ENCODE measurements around the gene TNFRSF1A.
A peak's percentile ranks its signal among the peaks of the same experiment; 100 is the strongest.

The TNFRSF1A gene

DNA sequence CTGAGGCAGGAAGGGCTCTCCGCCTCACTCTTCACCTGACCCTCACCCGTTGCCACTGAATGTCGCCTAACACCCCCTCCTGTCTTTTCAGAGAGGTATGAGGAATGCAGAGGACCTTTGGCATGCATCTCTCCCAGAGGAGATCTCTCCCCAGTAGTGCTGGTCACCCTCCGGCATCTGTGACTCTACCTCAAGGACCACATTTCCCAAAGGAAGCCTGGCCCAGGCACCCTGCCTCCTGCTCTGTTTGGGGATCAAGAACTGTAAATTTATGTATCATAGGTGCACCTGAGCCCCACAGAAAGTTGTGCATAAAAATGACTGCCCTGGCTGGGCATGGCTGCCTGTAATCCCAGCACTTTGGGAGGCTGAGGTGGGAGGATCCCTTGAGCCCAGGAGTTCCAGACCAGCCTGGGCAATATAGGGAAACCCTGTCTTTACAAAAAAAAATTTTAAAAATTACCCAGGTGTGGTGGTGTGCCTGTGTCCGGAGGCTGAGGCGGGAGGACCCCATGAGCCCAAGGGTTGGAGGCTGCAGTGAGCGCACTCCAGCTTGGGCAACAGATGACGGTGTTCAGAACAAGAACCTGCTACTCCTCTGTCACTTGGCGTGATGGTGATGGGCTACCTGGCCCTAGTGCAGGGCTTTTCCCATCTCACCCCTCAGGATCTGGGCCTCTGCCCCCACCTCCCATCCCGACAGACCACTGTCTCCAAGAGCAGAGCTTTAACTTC, 13.7 kb downstream of the TNFRSF1A start:
- H3K4me3 ChIP-seq (ENCODE audit: low read depth, low read length), result no peak overlapping the region
- TF ChIP-seq, protein P1, sequence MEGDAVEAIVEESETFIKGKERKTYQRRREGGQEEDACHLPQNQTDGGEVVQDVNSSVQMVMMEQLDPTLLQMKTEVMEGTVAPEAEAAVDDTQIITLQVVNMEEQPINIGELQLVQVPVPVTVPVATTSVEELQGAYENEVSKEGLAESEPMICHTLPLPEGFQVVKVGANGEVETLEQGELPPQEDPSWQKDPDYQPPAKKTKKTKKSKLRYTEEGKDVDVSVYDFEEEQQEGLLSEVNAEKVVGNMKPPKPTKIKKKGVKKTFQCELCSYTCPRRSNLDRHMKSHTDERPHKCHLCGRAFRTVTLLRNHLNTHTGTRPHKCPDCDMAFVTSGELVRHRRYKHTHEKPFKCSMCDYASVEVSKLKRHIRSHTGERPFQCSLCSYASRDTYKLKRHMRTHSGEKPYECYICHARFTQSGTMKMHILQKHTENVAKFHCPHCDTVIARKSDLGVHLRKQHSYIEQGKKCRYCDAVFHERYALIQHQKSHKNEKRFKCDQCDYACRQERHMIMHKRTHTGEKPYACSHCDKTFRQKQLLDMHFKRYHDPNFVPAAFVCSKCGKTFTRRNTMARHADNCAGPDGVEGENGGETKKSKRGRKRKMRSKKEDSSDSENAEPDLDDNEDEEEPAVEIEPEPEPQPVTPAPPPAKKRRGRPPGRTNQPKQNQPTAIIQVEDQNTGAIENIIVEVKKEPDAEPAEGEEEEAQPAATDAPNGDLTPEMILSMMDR (IDR thresholded peaks at IDR 0.05; ENCODE audit: low read depth, low read length), result no peak

DNA sequence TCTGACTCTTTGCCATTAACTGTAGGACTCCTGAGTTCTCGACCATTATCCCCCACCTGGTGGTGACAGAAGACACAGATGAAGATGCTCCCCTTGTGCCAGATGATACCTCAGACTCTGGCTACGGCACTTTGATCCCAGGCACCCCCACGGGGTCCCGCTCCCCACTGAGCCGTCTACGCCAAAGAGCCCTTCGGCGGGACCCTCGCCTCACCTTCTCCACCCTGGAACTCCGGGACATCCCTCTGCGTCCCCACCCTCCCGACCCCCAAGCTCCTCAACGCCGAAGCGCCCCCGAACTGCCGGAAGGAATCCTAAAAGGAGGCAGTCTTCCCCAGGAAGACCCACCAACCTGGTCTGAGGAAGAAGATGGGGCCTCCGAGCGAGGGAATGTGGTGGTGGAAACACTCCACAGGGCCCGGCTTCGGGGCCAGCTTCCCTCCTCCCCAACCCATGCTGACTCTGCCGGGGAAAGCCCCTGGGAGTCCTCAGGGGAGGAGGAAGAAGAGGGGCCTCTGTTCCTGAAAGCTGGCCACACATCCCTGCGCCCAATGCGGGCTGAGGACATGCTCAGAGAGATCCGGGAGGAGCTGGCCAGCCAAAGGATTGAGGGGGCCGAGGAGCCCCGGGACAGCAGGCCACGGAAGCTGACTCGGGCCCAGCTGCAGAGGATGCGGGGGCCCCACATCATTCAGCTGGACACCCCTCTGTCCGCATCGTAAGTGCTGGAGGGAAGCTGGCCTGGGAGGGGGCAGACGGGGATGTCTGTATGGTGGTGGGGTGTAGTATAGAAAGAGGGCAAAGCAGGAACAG, 14.4 kb downstream of the TNFRSF1A start:
- TF ChIP-seq, protein P1 (IDR thresholded peaks at IDR 0.05; ENCODE audit: low read depth, low read length), result no peak

GRCh38 chr12:6326316-6327228, 15.3 kb downstream of the TNFRSF1A start:
- no peak overlapping the region for H3K4me3 ChIP-seq (ENCODE audit: low read depth, low read length)
- TF ChIP-seq, protein P1 (IDR thresholded peaks at IDR 0.05; ENCODE audit: low read depth, low read length), result peak; percentile 9; the same call in 1 of the 2 replicates

More for the DNA sequence above, 14.4 kb downstream of the TNFRSF1A start:
- H3K4me3 ChIP-seq (ENCODE audit: low read depth, low read length), result no peak overlapping the region

DNA sequence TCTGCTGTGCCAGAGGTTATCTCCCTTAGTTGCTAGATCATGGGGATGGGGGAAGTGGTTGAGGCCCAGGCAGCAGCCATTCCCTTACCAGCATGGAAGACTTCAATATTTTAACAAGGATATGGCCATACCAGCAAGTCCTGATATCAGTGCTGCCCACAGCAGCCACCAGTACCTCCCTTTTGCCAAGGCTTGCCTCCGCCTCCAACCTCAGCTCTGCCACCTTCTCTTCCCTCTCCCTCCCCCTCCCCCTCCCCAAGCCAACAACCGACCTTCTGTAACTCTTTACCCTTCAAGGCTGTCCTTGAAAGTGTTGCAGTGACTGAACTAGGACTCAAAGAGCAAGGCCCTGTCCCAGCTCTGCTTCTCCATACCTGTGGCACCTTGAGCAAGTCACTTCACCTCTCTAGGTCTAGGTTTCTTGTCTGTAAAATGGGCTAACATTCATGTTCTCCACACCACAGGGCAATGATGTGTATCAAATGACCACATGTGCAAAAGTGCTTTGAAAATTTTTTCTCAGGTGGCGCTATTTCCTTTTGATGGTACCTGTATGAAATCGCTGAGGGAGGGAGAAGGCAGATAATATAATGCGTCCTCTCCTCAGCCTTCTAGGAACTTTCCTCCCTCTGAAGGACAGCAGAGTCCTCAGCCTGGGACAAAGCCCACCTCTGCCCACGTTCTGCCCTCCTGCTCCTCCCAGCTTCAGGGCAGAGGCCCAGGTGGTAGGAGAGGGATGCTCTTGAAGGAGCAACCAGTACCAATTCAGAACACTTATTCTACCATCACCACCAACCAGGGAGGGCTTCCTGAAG, 16.7 kb downstream of the TNFRSF1A start:
- H3K4me3 ChIP-seq (ENCODE audit: low read depth, low read length), result no peak overlapping the region
- TF ChIP-seq, protein P1 (IDR thresholded peaks at IDR 0.05; ENCODE audit: low read depth, low read length), result no peak

DNA sequence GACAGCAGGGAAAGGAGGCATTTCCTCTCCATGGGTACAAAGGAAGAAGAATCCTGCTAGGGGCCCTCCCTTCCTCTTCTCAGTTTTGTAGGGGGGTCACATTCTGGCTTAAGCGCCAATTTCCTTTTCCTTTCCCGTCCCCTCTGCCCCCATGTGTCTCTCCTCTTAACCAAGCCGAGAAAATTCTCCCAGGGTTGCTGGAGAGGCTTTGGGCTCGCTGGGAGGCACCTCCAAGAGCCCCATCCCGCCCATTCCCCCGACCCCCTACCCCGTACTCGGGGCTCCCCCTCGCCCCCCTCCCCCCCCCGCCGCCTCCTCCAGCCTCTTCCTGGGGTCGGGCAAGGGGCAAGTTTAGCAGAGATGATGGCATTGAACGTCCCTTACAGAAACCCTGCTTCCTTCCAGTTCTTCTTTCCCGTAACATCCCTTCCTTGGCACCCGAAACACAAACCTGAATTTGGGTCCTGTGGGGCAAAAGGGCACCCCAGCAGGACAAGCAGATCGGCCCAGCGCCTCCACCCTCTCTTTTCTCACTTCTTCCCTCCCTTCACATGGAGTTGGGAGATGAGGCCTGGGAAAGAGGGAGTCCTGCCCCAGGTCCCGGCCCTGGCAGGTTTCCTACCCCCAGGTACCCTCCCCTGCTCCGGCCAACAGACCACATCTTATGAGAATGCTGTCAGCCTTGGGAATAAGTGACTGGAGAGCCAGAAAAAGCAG, 17.7 kb downstream of the TNFRSF1A start:
- no peak overlapping the region for H3K4me3 ChIP-seq (ENCODE audit: low read depth, low read length)
- TF ChIP-seq, protein P1 (IDR thresholded peaks at IDR 0.05; ENCODE audit: low read depth, low read length), result no peak

Data from WI38 (cell line).